NCI-H1436 treated with DMSO at 0.1 percent for 48 hours (cell line): ENCODE measurements around the gene DYRK1A.

ENCODE experiments used
- DNase-seq: peaks from one replicate; lab custom pipeline; 2025; lab: John Stamatoyannopoulos, UW

The DYRK1A gene

DNA sequence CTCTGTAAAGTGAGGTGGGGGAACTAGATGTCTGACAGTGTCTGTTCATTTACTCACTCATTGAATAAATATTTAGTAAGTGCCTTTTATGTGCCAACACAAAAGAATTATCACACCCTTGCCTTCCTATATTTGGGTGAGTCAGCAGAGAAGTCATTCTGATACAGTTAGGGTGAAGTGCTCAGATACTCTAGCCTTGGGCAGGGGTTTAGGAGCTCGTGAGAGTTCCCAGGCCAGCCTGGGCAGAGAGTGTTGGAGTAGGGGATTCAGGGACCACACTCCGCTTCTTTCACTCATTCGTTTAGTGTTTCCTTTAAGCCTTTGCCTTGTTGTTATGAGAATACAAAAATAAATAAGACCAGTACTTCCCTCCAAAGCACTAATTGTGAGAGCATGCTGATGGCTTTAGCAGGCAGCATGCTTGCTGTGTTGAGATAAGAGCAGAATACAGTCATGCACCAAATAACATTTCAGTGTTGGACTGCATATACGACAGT, 83.9 kb downstream of the DYRK1A start:
- no peak for DNase-seq

- DNase-seq: no peak
Measured at GRCh38 chr21:37451446-37451845, 84.9 kb downstream of the DYRK1A start.

DNA sequence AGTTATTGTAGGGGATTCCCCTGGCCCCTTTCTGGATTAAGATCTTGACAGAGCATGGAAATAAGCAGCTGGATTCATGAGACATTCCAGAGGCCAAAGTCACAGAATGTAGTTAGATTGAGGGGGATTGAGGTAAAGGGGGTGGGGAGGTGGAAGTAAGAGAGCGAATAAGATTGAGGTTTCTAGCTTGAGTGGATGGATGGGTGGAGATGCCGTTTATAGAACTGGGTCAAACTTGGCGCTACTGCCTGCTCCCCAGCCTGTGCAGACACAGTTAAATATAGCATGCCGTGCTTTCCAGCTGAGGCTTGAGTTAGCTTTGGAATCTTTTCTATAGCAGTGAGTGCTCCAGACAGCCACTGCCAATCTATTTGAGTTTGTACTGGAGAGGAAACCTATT, 85.7 kb downstream of the DYRK1A start:
- DNase-seq: no peak

GRCh38 chr21:37453350-37453749, 86.8 kb downstream of the DYRK1A start:
- DNase-seq: no peak

DNA sequence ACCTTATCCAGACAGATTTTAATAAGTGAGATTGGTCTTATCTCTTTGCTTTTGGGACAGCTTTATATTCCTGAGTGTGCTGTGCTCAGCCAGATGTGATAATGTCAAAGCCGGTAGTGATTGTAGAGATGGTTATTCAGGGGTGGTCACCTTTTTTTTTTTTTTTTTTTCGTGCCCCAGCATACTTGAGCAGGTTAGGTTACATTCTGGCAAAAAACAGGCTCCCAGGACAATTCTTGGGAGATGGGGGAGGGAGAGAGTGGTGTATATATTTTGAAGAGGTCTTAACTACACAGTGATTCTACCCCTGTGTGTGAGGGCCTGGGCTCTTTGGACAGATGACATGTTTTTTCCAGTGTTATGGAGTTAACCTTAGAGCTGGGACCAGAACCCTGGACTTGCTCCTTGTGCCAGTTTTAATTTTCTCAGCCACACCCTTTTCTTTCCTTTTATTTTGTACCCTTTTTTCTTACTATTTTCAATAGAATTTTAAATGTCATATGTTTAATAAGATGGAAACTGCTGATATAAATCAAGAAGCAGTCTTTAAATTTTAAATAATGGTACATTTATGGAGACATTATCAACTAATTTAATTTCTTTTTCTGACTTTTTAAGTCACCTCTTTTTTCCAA, 88.4 kb downstream of the DYRK1A start:
- no peak for DNase-seq

DNA sequence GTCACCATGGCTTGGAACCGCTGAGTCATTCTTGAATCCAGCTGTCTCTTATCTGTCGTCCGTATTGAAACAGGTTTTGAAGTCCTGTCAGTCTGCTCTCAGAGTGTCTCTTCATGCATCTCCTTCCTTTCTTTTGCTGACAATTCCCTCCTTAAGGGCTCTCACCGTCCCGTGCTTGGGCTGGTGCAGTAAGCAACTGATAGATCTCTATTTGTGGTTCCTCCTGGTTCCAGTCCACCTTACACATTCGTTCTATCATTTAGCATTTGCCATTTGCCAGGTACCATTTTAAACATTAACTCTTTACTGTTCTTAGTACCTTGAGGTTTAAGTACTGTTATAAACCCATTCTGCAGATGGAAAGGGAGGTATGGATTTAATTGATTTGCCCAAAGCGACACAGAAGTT, 88.9 kb downstream of the DYRK1A start:
- DNase-seq: no peak

- DNase-seq: no peak
Measured at GRCh38 chr21:37458669-37459276, 92.2 kb downstream of the DYRK1A start.

DNA sequence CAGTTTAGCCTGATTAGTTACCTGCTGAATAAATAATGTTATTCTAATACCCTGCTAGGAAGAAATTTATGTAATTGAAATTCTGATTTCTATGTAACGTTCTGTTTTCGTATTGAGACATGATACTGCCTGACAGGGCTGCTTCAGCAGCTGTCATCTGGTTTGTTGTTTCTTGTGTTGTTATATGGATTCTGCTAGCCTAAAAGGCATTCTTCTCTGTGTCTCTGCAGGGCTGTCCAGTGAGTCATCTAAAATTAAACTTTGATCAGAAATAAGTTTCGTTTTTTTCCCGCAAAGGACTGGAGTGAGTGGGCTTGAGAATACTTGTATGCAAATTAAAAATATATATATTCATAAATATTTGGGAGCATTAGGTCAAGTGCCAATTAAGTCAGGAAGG, 93.0 kb downstream of the DYRK1A start:
- DNase-seq: no peak

- no peak for DNase-seq
Measured at GRCh38 chr21:37460196-37460595, 93.6 kb downstream of the DYRK1A start.

GRCh38 chr21:37461479-37461878, 94.9 kb downstream of the DYRK1A start:
- no peak for DNase-seq

GRCh38 chr21:37462087-37462861, 95.7 kb downstream of the DYRK1A start:
- no peak for DNase-seq

DNA sequence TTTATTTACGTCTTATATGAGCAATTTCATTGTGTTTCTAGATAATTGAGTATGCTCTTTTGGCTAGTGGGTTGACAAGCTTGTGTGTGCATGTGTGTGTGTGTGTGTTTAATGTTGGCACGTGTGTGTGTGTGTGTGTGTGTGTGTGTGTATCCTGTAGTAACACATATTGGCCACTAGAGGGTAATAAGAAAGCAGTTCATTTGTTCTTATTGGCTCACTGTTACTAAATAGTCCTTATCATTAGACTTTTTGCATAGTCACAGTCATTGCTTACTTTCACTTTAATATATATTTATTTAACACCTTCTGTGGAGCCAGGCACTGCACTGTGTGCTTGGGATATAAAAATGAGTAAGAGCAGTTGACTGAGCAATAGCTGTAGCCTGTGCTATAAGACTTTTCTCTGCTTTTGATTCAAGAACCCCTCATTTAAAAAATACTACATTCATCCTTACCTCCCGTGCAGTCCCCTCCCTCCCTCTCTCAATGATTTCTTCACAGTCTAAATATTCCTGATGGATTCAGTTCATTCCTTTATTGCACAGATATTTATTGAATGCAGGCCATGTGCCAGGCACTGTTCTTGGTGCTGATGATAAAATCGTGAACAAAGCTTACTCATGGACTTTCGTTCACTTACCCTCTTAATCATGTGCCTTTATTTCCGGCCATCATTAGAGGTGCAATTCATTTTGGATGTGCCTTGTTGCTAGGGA, 96.7 kb downstream of the DYRK1A start:
- no peak for DNase-seq

DNA sequence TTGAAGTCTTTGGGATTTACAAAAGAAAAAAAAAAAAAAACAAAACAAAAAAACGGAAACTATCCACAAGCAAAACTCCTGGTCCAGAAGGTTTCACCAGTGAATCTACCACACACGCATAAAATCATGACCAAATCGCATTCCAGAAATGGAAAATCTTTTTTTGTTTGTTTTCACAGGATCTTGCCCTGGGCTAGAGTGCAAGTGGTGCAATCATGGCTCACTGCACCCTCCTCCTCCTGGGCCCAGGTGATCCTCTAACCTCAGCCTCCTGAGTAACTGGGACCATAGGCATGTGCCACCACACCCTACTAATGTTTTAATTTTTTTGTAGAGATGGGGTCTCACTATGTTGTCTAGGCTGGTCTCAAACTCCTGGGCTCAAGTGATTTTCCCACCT, 100.5 kb downstream of the DYRK1A start:
- DNase-seq: no peak

DNA sequence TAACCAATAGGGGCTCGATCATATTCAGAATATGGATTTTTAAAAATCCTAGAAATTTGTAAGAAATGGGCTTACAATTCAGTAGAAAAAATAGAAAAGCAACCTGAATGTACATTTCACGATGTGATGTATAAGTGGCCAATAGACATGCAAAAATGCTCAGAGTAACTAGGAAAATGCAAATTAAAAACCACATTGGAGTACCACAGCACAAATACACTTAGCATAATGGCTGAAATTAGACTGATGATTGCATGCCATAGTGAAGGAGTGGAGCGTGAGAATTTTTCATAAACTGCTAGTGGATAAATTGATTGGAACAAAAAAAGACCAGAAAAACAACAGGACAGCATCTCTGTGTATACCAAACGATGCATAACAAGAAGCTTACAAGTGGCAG, 102.3 kb downstream of the DYRK1A start:
- DNase-seq: no peak

DNA sequence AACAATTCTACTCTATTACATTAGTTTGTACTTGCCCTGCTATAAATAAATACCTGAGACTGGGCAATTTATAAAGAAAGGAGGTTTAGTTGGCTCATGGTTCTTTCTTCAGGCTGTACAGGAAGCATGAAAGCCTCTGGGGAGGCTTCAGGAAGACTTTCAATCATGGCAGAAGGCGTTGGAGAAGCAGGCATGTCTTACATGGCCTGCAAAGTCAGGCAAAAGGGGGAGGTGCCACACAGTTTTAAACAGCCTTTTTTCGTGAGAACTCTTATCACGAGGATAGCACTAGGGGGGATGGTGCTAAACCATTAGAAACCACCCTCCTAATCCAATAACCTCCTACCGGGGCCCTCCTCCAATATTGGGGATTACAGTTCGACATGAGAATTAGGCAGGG, 102.9 kb downstream of the DYRK1A start:
- no peak for DNase-seq

- no peak for DNase-seq
Measured at GRCh38 chr21:37472581-37472980, 106.0 kb downstream of the DYRK1A start.

DNA sequence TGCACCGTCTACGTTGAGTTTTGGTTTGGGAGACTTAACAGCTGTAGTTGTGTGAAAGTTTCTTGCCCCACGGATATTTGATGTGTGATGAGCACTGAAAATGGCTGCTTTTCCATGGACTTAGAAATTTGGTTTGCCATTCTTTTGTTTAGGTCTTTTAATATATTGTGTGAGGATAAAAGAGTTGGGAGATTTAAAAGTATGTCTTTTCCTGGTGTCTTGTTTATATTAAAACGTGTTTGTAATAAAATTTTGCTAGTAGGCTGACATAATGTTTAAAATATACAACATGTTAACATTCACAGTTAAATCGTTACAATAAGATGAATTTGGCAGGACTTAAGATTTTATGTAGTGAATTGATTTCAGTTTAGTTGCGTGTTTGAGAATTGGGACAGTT, 106.9 kb downstream of the DYRK1A start:
- DNase-seq: no peak

- DNase-seq: no peak
Measured at GRCh38 chr21:37474342-37474741, 107.8 kb downstream of the DYRK1A start.

DNA sequence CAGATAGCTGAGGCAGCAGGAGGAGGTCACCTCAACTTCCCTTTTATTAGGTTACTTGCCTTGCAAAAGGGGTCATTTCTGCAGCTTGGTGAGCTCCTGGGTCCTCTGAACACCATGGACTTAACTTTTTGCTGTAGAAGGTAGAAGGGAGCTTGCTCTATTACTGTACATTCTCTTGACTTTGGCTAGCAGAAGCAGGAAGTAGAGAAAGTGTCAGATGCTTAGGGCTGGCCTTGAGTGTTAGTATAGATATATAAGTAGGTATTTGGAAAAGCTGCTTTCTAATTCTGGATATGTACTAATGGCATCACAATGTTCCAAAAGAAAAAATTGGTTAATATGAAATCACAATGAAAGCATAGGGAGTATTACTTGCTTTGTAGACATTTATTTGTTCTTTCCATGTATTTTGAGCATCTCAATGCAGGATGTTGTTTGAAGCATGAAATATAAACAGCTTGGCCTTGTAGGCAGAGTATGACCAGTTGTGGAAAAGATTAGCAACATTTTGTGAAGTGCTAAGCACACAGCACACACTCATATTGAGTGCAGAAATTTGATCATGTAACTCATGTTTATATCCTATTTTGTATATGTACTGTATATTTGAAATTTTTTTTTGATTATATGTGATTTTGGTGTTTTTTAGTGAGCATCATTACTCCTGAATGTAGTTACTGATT, 108.8 kb downstream of the DYRK1A start:
- DNase-seq: no peak

DNA sequence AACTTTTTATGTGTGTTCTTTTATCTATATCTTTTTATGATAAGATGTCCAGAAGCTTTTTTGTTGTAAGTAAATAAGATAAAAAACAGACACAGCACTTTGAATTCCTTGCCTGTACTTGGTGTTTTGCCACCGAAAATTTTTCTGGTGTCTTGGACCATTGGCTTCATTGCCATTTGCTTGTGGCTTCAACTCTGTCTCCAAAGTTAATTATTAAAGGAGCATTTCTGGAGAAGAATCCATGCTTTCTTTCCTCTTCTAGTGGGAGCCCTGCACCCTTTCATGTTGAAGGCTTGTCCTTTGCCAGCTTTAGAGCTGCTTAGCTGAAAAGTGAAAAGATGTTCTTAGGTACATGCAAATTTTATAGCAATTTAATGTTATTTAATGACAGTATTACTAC, 112.2 kb downstream of the DYRK1A start:
- DNase-seq: no peak

GRCh38 chr21:37483776-37484175, 117.2 kb downstream of the DYRK1A start:
- no peak for DNase-seq
